ENCODE measurements around the gene SBF2.

DNA sequence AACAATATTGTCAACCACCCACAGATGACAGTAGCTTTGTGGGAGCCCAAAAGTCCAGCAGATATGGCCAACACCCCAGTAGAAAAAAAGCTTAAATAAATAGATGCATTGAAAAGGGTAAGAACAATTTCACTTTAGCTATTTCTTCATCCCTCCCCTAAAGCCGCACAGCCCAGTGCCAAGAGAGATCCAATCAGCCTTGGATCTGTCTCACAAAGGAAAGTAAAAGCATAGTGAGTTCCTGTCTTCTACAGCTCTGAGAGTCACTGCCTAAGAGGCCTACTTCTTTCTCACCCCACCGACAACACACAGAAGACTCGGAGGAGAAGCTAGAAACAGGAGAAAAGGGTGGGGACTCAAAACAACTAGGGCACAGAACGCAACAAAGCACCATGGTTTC is 196.4 kb downstream of the SBF2 start:
- no peak for TF ChIP-seq BHLHE40 (IDR thresholded peaks at IDR 0.05; ENCODE audit: borderline replicate concordance)
- TF ChIP-seq HDGF (IDR thresholded peaks at IDR 0.05; ENCODE audit: borderline replicate concordance), result no peak
- no peak for TF ChIP-seq ARNT (IDR thresholded peaks at IDR 0.05)
- TF ChIP-seq SP1 (IDR thresholded peaks at IDR 0.05), result no peak

Data from HEK293T (cell line).